ENCODE measurements around the gene AGTRAP.

DNA sequence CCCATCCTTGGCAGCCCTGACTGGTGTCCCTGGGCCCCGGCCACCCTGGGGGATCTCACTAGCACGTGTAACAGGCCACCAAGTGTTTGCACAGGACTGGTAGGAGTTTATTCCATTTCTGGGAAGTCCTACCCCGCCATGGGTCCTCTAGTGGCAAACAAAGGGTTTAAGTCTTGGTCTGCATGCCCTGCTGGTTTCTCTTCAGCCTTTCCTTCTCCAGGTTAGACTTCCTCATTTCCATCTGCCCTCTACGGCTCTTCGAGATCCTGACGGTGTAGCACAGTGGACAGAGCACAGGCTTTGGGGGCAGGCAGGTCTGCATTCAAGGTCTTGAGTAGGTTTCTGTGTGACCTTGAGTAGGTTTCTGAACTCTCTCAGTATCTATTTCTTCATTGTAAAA is 2.8 kb downstream of the AGTRAP start:
- TF ChIP-seq, protein P1, sequence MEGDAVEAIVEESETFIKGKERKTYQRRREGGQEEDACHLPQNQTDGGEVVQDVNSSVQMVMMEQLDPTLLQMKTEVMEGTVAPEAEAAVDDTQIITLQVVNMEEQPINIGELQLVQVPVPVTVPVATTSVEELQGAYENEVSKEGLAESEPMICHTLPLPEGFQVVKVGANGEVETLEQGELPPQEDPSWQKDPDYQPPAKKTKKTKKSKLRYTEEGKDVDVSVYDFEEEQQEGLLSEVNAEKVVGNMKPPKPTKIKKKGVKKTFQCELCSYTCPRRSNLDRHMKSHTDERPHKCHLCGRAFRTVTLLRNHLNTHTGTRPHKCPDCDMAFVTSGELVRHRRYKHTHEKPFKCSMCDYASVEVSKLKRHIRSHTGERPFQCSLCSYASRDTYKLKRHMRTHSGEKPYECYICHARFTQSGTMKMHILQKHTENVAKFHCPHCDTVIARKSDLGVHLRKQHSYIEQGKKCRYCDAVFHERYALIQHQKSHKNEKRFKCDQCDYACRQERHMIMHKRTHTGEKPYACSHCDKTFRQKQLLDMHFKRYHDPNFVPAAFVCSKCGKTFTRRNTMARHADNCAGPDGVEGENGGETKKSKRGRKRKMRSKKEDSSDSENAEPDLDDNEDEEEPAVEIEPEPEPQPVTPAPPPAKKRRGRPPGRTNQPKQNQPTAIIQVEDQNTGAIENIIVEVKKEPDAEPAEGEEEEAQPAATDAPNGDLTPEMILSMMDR (IDR thresholded peaks at IDR 0.05; ENCODE audit: extremely low read depth in 1 of 2, insufficient read depth in 1 of 2, low read depth in 1 of 2, low read length in 2 of 2), result no peak
- TF ChIP-seq JUN (IDR thresholded peaks at IDR 0.05; ENCODE audit: borderline replicate concordance, insufficient read depth, insufficient read length, low read depth) (no peak), POLR2A (IDR thresholded peaks at IDR 0.05; ENCODE audit: low read depth, low read length) (no peak), POLR2AphosphoS5 (IDR thresholded peaks at IDR 0.05; ENCODE audit: insufficient read depth, low read depth, low read length) (no peak), FOS (IDR thresholded peaks at IDR 0.05; ENCODE audit: borderline replicate concordance, insufficient read depth, low read length) (no peak), GATA2 (IDR thresholded peaks at IDR 0.05; ENCODE audit: insufficient read depth, insufficient read length, low read depth, low read length) (no peak)
